VCaP (cell line): ENCODE results near the gene NAXD.
"Not testable (repeated sequence)": the region's sequence is repeated elsewhere in the genome, so short reads cannot be mapped to it uniquely, and the experiment has no call there.

ENCODE experiments used
- H3K27ac ChIP-seq: fragments of 450-650 bp; 2 replicates; pipeline ENCODE4 v1.5.1; 2017
- TF ChIP-seq, protein P1 (sequence below): fragments of 450-650 bp; conservative IDR thresholded peaks from 2 replicates; pipeline ENCODE4 v1.5.1; 2017; ENCODE audit warnings: mild to moderate bottlenecking, moderate library complexity

NAXD gene

DNA sequence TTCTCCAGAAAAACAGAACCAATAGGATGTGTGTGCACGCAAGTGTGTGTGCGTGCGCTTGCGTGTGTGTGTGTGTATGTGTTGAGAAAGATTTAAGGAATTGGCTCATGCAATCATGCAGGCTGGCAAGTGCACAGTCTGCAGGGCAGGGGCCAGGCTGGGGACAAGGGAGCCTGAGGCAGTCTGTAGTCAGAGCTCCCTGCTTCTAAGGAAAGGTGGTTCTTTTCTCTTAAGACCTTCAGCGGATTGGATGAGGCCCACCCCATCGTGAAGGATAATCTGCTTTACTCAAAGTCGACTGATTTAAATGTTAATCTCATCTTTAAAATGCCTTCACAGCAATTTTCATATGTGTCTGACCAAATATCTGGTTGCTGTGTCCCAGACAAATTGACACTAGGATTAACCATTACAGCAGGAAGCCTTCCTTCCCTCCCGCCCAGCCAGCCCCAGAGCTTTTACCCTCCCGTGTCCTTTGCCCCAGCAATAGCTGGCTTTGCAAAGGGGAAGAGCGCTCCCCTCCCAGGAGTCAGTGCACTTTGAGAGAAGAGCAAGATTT is 15.0 kb upstream of the NAXD start:
- peak overlapping the region; percentile 78 for H3K27ac ChIP-seq
- TF ChIP-seq, protein P1, sequence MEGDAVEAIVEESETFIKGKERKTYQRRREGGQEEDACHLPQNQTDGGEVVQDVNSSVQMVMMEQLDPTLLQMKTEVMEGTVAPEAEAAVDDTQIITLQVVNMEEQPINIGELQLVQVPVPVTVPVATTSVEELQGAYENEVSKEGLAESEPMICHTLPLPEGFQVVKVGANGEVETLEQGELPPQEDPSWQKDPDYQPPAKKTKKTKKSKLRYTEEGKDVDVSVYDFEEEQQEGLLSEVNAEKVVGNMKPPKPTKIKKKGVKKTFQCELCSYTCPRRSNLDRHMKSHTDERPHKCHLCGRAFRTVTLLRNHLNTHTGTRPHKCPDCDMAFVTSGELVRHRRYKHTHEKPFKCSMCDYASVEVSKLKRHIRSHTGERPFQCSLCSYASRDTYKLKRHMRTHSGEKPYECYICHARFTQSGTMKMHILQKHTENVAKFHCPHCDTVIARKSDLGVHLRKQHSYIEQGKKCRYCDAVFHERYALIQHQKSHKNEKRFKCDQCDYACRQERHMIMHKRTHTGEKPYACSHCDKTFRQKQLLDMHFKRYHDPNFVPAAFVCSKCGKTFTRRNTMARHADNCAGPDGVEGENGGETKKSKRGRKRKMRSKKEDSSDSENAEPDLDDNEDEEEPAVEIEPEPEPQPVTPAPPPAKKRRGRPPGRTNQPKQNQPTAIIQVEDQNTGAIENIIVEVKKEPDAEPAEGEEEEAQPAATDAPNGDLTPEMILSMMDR: no peak

DNA sequence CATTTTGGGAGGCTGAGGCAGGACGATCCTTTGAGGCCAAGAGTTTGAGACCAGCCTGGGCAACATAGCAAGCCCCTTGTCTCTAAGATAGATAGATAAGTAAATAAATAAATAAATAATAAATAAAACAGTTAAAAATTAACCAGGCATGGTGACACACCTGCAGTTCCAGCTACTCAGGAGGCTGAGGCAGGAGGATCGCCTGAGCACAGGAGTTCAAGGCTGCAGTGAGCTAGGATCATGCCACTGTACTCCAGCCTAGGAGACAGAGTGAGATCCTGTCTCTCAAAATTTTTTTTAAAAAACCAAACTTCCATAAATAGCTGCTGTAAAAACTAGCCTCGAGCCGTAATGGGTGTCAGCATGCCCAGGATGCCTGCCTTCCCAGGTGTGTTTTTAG is 14.4 kb upstream of the NAXD start:
- TF ChIP-seq, protein P1: no peak
- peak overlapping the region; percentile 78; the same call in 1 of the 2 replicates for H3K27ac ChIP-seq

DNA sequence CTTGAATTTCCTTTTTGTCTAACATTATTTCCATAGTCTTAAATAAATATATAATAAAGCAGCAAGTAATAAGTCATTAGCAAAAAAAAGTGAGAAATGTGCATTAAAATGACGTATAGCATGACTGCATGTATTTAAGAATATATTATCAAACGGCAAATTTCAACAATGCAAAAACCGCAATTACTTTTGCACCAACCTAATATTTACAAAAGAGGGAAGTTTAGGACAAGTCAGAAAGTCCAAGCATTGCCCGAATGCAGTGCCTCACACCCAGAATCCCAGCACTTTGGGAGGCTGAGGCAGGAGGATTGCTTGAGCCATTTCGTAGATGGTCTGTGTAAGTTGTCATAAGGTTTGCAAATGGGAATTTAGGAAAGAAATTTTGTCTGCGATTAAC is 10.2 kb upstream of the NAXD start:
- no peak overlapping the region for H3K27ac ChIP-seq
- TF ChIP-seq, protein P1: no peak

DNA sequence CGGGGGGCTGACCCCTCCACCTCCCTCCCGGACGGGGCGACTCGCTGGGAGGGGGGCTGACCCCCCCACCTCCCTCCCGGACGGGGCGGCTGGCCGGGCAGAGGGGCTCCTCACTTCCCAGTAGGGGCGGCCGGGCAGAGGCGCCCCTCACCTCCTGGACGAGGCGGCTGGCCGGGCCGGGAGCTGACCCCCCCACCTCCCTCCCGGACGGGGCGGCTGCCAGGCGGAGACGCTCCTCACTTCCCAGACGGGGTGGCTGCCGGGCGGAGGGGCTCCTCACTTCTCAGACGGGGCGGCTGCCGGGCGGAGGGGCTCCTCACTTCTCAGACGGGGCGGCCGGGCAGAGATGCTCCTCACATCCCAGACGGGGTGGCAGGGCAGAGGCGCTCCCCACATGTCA is 9.1 kb upstream of the NAXD start:
- not testable (repeated sequence) for H3K27ac ChIP-seq

DNA sequence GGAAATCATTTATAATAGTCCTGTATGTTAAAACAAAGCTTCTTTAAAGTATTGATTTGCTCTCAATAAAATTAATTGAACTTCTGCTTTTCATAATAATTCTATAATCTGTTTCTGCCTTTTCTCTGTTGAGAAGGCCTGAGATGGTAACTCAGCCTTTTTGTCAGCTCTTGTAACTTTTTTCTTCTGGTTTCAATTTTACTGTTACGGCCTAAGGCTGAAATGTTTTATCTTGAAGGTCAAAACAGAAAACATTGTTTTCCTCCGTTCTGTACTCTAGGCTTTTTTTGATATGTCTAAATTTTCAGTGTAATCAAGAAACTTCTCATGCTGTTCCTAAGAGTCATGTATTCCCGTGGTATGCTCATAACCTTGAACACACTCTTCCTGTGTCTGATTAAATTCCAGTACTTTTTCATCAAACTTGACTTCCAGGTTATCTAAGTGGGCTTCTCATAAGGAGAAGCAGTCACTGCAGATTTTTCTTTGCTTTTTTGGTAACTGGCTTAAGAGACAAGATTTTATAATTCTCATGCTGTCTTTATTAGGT is 7.6 kb upstream of the NAXD start:
- no peak overlapping the region for H3K27ac ChIP-seq
- TF ChIP-seq, protein P1: no peak

DNA sequence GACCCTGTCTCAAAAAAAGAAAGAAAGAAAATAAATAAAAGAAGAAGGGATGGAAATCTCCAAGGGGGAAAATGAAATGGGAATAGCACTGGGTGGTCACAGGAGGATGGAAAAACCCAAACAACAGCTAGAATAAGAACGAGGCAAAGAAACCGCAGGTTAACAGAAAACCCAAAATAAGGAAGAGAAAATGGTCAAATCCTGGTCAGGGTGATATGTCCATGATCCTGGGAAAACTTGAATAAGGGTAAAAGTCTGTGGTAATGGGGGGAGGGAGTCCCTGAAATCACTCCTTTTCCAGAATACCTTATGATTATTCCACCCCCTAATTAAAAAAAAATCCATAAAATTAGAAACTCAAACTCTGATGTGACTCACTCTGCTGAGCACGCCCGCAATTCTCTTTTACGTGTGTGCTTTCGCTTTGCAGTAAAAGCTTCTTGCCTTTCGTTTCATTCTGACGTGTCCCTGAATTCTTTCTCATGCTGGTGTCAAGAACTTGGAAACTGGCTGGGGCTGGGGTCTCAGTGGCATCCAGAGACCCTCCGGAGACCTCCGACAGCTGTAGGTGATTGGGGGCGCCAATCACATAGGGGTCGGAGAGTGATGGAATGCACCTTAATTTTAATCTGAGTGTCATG is 4.3 kb upstream of the NAXD start:
- TF ChIP-seq, protein P1: no peak
- H3K27ac ChIP-seq: no peak overlapping the region

DNA sequence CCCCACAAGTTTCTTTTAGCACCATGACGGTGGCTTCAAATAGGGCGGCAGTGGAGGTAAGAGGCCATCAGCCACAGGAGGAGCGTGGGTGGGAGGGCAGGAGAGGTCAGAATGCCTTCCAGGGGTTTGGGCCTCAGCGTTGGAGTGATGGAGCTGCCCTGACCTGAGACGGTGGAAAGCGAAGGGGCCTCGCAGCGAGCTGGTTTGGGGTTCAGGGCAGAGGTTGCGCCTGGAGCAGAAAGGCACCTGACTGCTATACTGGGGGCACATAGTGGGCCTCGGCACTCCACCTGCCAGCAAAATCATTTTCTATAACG is 382 bp upstream of the NAXD start:
- TF ChIP-seq, protein P1: no peak
- H3K27ac ChIP-seq: peak overlapping the region; percentile 94
